T-helper 2 cell treated with Interferon-gamma antibody and Interleukin-4, amounts not matched to agents 5 μg/mL and 100 μg/mL, for 36 hours (primary cell): ENCODE results near the gene NXPH3.

Source experiments
- DNase-seq: peaks from one replicate; pipeline ENCODE4 v3.0.0; 2021; ENCODE audit warnings: low spot score
- H3K27ac Mint-ChIP-seq: one replicate; pipeline ENCODE4 v1.8.0; 2021; ENCODE audit warnings: mild to moderate bottlenecking, mixed read lengths
- H3K27me3 Mint-ChIP-seq: one replicate; pipeline ENCODE4 v1.8.0; 2021; ENCODE audit warnings: low read depth, mixed read lengths
- H3K36me3 Mint-ChIP-seq: one replicate; pipeline ENCODE4 v1.8.0; 2021; ENCODE audit warnings: low read depth, mixed read lengths
- H3K4me1 Mint-ChIP-seq: one replicate; pipeline ENCODE4 v1.8.0; 2021; ENCODE audit warnings: low read depth, mixed read lengths
- H3K4me3 Mint-ChIP-seq: one replicate; pipeline ENCODE4 v1.8.0; 2022; ENCODE audit warnings: mild to moderate bottlenecking, moderate library complexity, mixed read lengths
- H3K9me3 Mint-ChIP-seq: one replicate; pipeline ENCODE4 v1.8.0; 2021; ENCODE audit warnings: mixed read lengths

Gene NXPH3

DNA sequence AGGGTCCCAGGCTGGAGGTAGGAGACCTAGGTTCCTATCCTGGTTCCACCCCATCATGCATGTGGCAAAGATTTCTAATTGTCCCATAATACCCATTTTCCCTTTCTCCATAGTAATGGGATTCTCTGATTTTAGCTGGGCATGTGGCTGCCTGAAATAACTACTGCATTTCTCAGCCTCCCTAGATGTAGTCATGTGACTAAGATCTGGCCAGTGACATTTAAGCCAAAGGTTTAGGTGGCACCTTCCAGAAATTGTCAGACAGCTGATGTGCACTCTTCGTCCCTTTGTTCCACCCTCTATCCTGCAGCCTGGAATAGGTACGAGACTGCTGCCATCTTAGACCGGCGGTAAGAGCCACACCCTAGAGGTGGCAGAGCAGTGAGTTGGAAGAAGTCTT lies 8.2 kb downstream of the NXPH3 start:
- no peak for DNase-seq
- Mint-ChIP-seq H3K27me3 (peaks cover 2% of the 10 kb centered on the region), H3K36me3 (no peaks in the 10 kb centered on the region), H3K4me3 (no peak overlapping the region), H3K4me1 (no peaks in the 10 kb centered on the region), H3K9me3 (no peaks in the 10 kb centered on the region), H3K27ac (no peak overlapping the region)

DNA sequence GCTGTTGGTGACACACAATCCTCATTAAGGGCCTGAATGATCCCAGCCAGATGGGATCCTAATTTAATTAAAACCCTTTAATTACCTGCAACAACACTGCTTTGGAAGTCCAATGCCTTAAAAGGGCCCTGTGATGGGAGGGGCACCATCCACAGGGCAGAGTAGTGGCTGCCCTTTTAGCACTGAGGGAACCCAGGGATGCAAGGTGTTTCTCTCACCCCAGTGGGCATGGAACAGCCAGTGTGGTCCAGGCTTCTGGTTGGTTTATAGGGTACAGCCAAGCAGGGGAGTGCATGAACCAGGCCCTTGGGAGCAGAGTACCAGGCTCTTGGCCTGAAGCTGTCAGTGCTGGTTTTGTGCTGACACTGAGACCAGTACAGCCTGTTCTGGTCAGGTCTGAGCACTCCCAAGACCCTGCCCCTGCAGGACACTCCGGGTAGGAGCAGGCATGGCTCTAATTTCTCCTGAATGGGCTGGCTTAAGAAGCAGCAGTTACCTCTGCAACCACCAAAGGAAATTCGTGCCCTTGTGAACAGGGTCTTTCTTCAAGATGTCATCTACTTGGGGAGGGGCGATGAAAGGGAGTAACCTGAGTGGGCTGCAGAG lies 9.9 kb downstream of the NXPH3 start:
- Mint-ChIP-seq H3K36me3 (no peaks in the 10 kb centered on the region), H3K9me3 (no peaks in the 10 kb centered on the region), H3K4me3 (no peak overlapping the region), H3K27me3 (no peaks in the 10 kb centered on the region), H3K4me1 (no peaks in the 10 kb centered on the region), H3K27ac (no peak overlapping the region)
- DNase-seq: no peak

DNA sequence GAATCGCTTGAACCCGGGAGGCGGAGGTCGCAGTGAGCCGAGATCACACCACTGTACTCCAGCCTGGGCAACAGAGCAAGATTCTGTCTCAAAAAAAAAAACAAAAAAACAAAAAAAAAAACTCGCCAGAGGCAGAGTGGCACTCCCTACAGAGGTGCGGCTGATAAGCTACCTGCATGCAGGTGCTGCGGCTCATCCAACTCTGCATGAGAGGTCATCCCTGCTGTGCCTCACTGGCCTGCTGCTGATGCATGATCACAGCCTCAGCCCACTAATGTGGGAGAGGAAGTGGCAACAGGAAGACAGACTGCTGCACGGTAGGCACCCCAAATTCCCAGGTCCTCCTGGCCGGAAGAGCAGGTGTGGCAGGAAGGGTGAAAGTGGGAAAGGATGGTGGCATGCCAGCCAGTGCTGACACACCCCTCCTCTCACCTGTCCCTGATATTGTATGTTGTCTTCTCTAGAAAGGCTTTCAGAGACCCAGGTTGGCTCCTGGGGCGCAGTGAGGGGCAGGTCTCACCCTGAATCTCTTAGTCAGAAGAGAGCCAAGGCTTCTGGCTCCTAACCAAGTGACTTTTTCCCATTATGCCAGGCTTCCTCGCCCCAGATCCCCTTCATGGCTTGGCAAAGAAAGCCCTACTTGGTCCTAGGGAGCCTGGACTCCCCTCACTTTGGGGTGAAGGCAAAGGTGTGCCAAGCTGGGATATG lies 11.8 kb downstream of the NXPH3 start:
- Mint-ChIP-seq H3K9me3 (no peaks in the 10 kb centered on the region), H3K27ac (no peak overlapping the region)
- DNase-seq: no peak

DNA sequence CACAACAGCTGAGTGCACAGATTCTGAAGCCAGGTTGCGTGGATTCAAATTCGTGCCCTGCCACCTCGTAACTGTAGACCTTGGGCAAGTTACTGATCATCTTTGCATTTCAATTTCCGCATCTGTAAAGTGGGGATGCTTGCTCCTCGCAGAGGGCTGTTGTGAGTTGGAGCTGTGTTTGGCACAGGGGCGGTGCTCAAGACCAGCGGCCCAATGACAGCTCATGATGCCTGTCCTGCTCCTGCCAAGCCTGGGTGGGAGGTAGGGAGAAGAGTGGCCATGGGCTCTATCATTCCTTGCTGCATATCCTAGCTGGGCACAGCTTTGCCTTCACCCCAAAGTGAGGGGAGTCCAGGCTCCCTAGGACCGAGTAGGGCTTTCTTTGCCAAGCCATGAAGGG lies 12.6 kb downstream of the NXPH3 start:
- no peak for DNase-seq
- Mint-ChIP-seq H3K27me3 (no peaks in the 10 kb centered on the region), H3K4me3 (no peak overlapping the region), H3K27ac (no peak overlapping the region), H3K9me3 (no peaks in the 10 kb centered on the region), H3K4me1 (no peaks in the 10 kb centered on the region), H3K36me3 (peaks cover 2% of the 10 kb centered on the region)

More for the DNA sequence above, 11.8 kb downstream of the NXPH3 start:
- Mint-ChIP-seq H3K4me3 (no peak overlapping the region), H3K36me3 (no peaks in the 10 kb centered on the region), H3K4me1 (no peaks in the 10 kb centered on the region), H3K27me3 (no peaks in the 10 kb centered on the region)

DNA sequence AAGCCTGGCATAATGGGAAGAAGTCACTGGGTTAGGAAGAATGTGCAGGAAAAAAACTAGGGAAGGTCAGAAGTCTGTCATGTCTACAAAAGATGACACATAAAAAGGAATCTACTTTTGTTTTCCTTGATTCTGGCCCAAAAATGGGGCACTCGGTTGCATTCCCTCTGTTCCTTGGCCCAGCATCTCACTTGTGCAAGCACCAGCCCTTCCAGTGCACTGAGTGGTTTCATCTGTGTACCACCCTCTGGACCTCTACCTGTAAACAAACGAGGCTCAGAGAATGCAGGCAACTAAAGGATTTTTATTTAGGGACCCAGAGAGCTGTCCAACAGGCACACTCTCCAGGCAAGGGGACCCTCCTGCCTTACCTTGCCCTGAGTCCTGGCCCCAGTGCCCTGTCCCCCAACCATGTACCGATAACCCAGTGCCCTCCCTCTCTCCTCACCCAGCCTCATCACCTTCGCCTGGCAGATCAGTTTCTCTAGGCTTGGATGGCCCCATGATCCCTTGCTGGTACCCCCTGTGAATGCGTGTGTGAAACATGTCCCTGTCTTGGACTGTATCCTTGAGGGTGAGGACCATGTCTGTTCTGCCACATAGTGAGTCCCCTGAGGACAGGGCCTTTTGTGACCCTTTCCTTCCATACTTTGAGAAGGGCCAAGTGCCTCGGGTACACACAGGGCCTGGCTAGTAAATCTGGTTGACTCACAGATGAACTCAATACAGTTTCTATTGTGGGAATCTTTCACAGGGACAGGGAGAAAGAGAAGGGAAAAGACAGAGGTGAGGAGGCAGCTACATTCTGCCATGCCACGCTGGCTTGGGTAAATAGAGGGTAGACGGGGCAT lies 13.3 kb downstream of the NXPH3 start:
- H3K9me3 Mint-ChIP-seq: no peaks in the 10 kb centered on the region
- no peaks in the 10 kb centered on the region for H3K4me1 Mint-ChIP-seq
- H3K27me3 Mint-ChIP-seq: no peaks in the 10 kb centered on the region
- DNase-seq: no peak
- H3K27ac Mint-ChIP-seq: no peak overlapping the region
- peaks cover 2% of the 10 kb centered on the region for H3K36me3 Mint-ChIP-seq
- no peak overlapping the region for H3K4me3 Mint-ChIP-seq

DNA sequence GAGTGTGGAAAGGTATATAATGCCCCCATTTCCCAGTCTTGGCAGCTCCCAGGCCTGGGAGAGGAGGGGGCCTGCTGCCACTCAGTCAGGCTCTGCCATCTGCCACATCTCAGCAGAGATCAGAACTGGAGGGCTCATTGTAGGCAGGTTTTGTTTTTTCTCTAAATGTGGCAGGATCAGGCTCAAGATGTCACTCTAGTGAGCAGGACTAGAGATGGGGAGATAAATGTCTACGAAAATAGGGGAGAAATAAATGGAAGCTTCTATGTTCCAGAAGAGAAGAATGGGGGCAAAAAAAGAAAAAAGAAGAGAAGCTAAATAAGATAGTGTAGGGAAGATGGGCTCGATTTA lies 13.9 kb downstream of the NXPH3 start:
- H3K27ac Mint-ChIP-seq: no peak overlapping the region
- no peak overlapping the region for H3K4me3 Mint-ChIP-seq
- no peaks in the 10 kb centered on the region for H3K4me1 Mint-ChIP-seq
- no peaks in the 10 kb centered on the region for H3K27me3 Mint-ChIP-seq
- no peaks in the 10 kb centered on the region for H3K9me3 Mint-ChIP-seq
- DNase-seq: no peak
- peaks cover 4% of the 10 kb centered on the region for H3K36me3 Mint-ChIP-seq

DNA sequence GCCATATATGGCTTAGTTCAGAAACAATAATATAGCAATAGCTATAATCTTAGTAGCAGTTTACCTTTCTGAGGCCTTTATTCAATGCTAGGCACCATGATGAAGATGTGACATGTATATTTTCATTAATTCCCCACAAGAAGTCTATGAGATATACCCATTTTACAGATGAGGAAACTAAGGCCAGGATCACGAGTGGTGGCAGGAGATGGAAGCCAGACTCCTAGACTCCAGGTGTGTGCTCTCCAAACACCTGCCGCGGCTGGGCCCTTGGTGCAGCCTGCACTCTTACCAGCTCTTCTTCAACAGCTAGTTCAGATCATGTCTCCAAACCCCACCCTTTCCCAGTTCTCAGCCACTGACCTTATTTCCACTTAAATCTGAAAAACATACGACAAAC lies 15.2 kb downstream of the NXPH3 start:
- H3K4me1 Mint-ChIP-seq: no peaks in the 10 kb centered on the region
- no peaks in the 10 kb centered on the region for H3K27me3 Mint-ChIP-seq
- H3K4me3 Mint-ChIP-seq: no peak overlapping the region

DNA sequence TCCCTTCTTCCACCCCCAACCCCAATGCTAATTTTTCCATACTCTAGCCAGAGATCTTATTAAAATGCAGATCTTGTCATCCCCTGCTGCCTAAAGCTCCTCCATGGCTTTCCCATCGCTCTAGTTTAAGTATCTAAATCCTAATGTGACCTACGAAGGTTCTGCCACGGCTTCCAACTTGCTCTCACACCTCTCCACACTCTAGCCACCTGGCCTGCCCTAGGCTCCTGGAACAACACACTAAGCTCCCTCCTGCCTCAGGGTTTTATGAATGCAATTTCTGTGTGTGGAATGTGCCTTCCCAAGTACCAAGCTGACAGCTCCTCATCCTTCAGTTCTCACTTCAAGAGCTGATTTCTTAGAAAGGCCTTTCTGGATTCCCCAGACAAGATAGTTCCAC lies 16.6 kb downstream of the NXPH3 start:
- DNase-seq: no peak
- H3K27me3 Mint-ChIP-seq: no peaks in the 10 kb centered on the region
- H3K4me1 Mint-ChIP-seq: no peaks in the 10 kb centered on the region
- H3K36me3 Mint-ChIP-seq: peaks cover 14% of the 10 kb centered on the region
- no peak overlapping the region for H3K27ac Mint-ChIP-seq
- H3K4me3 Mint-ChIP-seq: no peak overlapping the region
- H3K9me3 Mint-ChIP-seq: no peaks in the 10 kb centered on the region

More for the DNA sequence above, 15.2 kb downstream of the NXPH3 start:
- DNase-seq: no peak
- Mint-ChIP-seq H3K9me3 (no peaks in the 10 kb centered on the region), H3K36me3 (peaks cover 6% of the 10 kb centered on the region), H3K27ac (no peak overlapping the region)

DNA sequence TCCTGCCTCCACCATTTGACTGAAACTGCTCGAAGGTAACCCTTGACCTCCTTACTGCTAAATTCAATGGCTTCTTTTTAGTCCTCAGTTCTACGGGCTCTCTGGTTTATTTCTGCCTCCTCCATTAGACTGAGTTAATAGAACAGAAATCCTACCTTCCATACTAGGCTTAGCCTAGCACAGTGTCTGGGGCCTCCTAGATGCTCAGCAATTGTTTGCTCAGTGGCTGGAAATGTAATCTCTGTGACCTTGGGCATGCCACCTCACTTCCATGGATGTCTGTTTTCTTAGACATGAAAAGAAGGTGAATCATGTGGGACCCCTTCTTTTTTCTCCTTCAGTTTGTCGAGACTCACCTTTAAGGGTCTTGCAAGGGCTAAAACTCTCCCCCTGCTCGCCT lies 19.7 kb downstream of the NXPH3 start:
- DNase-seq: no peak
- no peak overlapping the region for H3K27ac Mint-ChIP-seq
- no peak overlapping the region for H3K4me3 Mint-ChIP-seq
- no peaks in the 10 kb centered on the region for H3K9me3 Mint-ChIP-seq
- no peaks in the 10 kb centered on the region for H3K4me1 Mint-ChIP-seq
- no peaks in the 10 kb centered on the region for H3K27me3 Mint-ChIP-seq
- peaks cover 35% of the 10 kb centered on the region for H3K36me3 Mint-ChIP-seq

DNA sequence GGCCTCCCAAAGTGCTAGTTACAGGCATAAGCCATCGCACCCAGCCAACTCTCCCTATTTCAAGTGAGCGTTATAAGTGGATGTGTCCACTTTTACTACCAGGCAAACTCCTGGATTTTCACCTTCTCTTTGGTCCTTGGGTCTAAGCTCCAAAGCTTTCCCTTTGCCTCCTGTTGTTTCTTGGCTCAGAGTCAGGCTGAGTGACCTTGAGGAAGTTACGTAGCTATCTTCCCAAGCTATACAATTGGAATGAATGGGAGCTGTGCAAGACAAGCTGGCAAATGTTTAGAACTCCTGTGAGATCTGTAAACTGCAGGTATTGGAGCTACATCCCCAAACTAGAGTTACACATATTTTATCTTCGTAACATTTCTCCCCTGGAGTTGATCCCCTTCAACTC lies 20.3 kb downstream of the NXPH3 start:
- Mint-ChIP-seq H3K9me3 (no peaks in the 10 kb centered on the region), H3K36me3 (peaks cover 38% of the 10 kb centered on the region), H3K27me3 (no peaks in the 10 kb centered on the region), H3K4me1 (no peaks in the 10 kb centered on the region), H3K27ac (no peak overlapping the region), H3K4me3 (no peak overlapping the region)
- DNase-seq: no peak

DNA sequence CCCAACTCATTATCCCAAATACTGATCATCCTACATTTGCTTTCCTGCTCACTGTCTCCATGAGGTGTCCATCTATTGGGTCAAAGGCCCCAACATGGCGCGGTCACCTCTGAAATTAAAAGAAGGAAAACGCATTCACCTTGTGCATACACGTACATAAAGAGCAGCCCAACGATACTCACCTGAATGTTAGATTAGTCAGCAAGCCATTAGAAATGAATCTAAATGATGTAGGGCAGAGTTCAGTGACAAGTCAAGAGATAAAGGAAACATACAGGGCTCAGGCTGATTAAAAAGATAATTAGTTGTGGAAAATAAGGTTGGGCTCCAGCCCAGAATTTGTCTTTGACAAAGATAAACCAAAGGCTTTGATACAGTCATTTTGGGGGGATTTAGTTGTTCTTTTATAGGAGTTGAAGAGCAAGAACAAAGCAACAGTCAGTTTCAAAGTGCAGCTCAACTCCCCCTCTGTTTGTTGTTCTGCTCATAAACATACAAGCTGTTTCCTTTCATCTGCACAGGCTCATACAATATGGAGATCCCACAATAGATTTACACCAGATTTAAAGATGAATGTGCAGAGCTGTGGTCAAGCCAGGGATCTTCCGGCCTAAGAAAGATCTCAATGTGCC lies 21.1 kb downstream of the NXPH3 start:
- no peak overlapping the region for H3K27ac Mint-ChIP-seq
- H3K4me3 Mint-ChIP-seq: no peak overlapping the region
- H3K36me3 Mint-ChIP-seq: peaks cover 42% of the 10 kb centered on the region
- DNase-seq: no peak
- no peaks in the 10 kb centered on the region for H3K27me3 Mint-ChIP-seq
- H3K9me3 Mint-ChIP-seq: no peaks in the 10 kb centered on the region
- H3K4me1 Mint-ChIP-seq: no peaks in the 10 kb centered on the region

DNA sequence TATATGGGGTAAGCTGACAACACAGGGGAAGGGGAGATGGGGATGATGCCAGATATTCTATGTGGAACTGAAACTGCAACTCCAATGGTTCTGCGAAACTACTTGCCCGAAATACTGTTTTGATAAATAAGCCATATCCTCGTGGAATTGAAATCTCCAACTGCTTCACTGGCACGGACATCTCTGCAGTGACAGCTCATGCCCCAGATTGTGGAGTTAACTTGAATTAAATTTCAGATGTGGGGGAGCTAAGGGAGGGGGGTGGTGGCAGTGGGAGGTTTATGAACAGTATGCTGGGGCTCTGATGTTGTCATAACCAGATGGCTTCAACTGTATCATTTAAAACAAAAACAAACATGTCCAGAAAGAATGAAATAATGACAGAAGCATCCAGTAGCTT lies 21.8 kb downstream of the NXPH3 start:
- no peaks in the 10 kb centered on the region for H3K9me3 Mint-ChIP-seq
- no peak overlapping the region for H3K4me3 Mint-ChIP-seq
- DNase-seq: no peak
- H3K36me3 Mint-ChIP-seq: peaks cover 42% of the 10 kb centered on the region
- H3K27ac Mint-ChIP-seq: no peak overlapping the region
- no peaks in the 10 kb centered on the region for H3K4me1 Mint-ChIP-seq
- H3K27me3 Mint-ChIP-seq: no peaks in the 10 kb centered on the region

DNA sequence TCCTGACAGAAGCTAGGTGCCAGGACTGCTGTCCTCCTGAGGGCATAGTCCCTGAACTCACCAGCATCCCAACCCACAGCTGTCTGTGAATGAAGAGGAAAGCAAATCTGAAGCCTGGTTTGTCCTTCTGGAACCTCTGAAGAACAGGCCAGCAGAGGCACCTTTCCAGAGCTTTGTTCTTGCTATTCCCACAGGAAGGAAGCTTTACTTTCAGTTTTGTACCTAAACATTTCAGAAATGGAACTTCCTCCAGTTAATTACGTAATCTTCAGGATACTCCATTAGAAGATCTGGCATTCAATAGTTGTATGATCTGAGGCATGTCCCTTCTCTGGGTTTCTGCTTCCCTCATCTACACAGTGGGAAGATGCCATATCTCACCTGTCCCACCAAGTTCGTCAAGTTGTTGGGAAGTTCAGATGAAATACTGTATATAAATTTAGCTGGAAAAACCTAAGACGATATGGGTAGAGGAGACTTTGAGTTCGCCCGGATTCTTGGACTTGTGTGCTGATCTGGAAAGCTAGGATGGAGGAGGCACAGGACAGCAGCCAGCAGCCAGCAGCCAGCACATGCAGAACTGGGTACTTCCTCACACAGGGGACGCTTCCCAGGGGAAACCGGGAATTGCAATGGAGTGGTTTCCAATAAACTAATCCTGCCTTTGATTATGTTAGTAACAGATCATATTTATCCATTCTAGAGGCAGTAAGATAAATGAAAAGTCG lies 22.4 kb downstream of the NXPH3 start:
- no peak for DNase-seq
- Mint-ChIP-seq H3K9me3 (no peaks in the 10 kb centered on the region), H3K4me3 (no peak overlapping the region), H3K4me1 (peaks cover 5% of the 10 kb centered on the region), H3K36me3 (peaks cover 45% of the 10 kb centered on the region), H3K27me3 (no peaks in the 10 kb centered on the region), H3K27ac (no peak overlapping the region)
